ENCODE measurements around the gene TP53INP2. TPM values are rescaled to one million over a fixed set of nuclear protein-coding genes. Genes with fewer than 3 reads are reported as not detected.
"Not testable (repeated sequence)": the region's sequence is repeated elsewhere in the genome, so short reads cannot be mapped to it uniquely, and the experiment has no call there.

Gene TP53INP2
- total and polyA plus RNA-seq, 2 experiments from 2014 or later = 8.4 to 18.9 TPM

DNA sequence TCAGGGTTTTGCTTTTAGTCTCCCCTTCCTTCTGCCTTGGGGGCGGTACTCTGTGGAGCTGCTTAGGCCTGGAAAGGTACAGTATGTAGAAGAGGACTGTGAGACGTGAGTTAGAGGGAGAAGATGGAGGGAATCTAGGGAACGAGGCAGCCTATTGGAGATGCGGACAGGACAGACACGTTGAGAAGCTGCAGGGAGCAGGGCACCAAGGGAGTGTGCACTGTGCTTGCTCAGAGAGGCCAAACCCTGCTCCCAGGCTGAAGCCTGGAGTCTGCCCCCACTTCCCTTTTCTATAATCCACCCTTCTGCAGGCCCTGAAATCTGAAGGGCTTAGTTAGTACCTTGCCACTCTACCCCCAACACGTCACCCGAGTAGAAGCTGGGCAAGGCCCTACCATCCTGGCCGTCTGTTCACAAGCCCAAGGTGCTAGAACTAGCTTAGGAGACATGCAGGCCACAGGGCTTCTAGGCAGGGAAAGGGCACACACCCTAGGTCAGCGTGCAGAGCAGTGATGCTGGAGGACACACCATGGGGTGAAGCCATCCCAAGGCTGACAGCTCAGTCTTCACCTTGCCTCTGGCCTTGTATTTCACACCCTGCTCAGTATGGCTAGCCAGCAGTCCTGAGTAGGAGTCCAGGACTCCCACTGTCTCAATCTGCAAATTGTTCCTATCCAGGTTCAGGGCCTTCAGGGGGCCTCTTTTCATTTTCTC, 6.9 kb downstream of the TP53INP2 start:
- Histone ChIP-seq H3K9me3 (ENCODE audit: low read depth) (no peaks in the 10 kb centered on the region), H3K27me3 (peaks cover 12% of the 10 kb centered on the region), H3K36me3 (peaks cover 8% of the 10 kb centered on the region), H3K27ac (no peak overlapping the region), H3K4me3 (no peak overlapping the region), H3K4me1 (ENCODE audit: low read depth) (peaks cover 14% of the 10 kb centered on the region)
- no peak for DNase-seq (ENCODE audit: low read depth in 1 of 2, low spot score in 1 of 2)
- TF ChIP-seq, protein P1, sequence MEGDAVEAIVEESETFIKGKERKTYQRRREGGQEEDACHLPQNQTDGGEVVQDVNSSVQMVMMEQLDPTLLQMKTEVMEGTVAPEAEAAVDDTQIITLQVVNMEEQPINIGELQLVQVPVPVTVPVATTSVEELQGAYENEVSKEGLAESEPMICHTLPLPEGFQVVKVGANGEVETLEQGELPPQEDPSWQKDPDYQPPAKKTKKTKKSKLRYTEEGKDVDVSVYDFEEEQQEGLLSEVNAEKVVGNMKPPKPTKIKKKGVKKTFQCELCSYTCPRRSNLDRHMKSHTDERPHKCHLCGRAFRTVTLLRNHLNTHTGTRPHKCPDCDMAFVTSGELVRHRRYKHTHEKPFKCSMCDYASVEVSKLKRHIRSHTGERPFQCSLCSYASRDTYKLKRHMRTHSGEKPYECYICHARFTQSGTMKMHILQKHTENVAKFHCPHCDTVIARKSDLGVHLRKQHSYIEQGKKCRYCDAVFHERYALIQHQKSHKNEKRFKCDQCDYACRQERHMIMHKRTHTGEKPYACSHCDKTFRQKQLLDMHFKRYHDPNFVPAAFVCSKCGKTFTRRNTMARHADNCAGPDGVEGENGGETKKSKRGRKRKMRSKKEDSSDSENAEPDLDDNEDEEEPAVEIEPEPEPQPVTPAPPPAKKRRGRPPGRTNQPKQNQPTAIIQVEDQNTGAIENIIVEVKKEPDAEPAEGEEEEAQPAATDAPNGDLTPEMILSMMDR (IDR thresholded peaks at IDR 0.05; ENCODE audit: low read depth, low read length) = no peak

DNA sequence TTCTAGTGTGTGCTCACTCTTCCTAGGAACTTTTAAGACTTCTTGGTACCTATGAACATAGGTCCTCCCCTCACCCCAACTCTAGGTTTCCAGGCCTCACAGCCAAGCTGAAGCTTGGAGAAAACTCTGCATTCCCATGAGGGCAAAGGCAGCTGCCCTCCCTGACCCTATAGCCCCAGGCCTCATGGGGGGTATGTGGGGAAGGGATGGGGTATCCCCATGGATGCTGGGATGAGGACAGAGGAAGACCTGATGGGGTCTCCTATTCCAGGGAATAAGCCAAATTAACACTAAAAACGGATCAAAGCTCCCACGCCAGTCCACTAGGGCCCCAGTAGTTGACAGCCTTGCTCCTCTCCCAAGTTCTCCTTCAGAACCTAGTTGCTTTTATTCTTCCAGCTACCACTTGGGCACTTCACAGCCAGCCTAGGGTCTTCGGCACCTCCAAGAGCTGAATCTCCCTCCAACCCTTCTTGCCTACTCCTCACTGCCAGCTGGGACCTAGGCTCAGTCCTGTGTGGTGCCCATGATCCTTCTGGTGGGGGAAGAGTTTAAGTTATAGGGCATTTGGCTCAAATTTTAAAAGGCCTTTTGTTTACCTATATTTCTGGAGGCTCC, 7.8 kb downstream of the TP53INP2 start:
- TF ChIP-seq, protein P1 (IDR thresholded peaks at IDR 0.05; ENCODE audit: low read depth, low read length) = no peak
- Histone ChIP-seq H3K4me1 (ENCODE audit: low read depth) (peaks cover 13% of the 10 kb centered on the region), H3K4me3 (no peak overlapping the region), H3K36me3 (peaks cover 8% of the 10 kb centered on the region), H3K9me3 (ENCODE audit: low read depth) (no peaks in the 10 kb centered on the region), H3K27me3 (peaks cover 12% of the 10 kb centered on the region), H3K27ac (no peak overlapping the region)
- no peak for DNase-seq (ENCODE audit: low read depth in 1 of 2, low spot score in 1 of 2)

DNA sequence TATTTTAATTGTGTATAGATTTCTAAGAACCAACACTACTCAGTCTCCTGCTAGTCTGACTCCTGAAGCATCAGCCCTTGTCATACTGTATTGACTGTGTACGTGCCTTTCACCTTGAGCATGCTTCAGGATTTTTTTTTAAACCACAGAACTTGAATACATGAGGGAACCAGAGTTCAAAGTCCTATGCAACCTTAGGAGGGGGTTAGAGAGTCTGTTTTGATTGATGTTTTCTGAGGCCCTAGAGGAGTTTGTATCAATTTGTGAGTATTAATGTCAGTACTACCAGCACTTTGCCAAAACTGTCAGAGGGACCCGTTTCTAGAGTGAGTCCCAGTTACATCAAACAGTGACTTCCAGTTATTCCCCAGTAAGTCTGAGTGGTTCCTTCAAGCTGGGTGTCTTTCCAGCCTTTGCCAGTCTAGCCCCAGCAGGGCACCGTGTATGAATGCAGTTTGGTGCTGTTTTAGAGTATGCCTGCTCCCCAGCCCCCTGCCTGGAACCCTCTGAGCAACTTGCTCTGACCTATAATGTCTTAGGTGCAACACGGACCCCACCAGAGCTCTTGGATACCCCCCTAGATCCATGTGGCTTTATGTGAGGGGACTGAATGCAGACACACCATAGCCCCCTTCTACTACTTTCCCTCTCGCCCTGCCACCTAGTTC, 8.5 kb downstream of the TP53INP2 start:
- TF ChIP-seq, protein P1 (IDR thresholded peaks at IDR 0.05; ENCODE audit: low read depth, low read length) = no peak
- no peak for DNase-seq (ENCODE audit: low read depth in 1 of 2, low spot score in 1 of 2)
- Histone ChIP-seq H3K9me3 (ENCODE audit: low read depth) (no peaks in the 10 kb centered on the region), H3K27me3 (peaks cover 12% of the 10 kb centered on the region), H3K27ac (peak overlapping the region; percentile 36), H3K4me1 (ENCODE audit: low read depth) (peaks cover 13% of the 10 kb centered on the region), H3K36me3 (peaks cover 8% of the 10 kb centered on the region), H3K4me3 (no peak overlapping the region)

DNA sequence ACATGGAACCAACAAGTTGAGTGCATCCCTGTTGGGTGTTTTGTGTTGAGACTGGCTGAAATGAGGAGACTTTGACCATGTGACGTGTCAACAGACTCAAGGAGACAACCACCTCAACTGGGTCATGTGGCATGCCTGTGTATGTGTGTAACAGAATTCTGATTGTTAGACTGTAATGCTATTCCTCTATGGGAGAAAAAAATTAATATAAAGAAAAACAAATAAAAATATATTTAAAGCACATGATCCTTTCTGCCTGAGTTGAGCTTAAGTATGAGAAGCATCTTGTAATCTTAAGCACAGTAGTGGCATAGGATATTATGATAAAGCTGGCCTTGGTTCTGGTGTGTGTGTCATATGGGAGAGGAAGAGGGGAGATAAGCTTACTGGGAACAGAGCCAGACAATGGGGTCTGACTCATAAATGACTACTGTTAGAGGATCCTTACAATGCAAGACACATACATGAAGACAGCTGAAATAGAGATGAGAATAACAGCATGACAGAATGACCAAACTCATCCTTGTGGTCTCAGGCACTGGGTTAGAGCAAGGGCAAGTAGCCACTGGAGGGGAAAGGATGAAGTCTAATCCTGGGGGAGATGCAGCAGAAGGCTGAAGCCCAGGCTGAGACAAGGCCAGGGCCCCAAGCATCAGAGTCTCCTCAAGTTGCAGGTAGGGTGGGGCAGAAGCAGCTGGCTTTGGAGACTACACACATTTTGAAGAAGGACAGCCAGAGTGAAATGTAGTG, 9.2 kb downstream of the TP53INP2 start:
- Histone ChIP-seq H3K4me1 (ENCODE audit: low read depth) (peaks cover 13% of the 10 kb centered on the region), H3K36me3 (peaks cover 8% of the 10 kb centered on the region), H3K27ac (peak overlapping the region; percentile 36), H3K9me3 (ENCODE audit: low read depth) (no peaks in the 10 kb centered on the region), H3K27me3 (peaks cover 12% of the 10 kb centered on the region), H3K4me3 (no peak overlapping the region)
- peak; percentile 48 to 98 for DNase-seq (ENCODE audit: low read depth in 1 of 2, low spot score in 1 of 2)
- TF ChIP-seq, protein P1 (IDR thresholded peaks at IDR 0.05; ENCODE audit: low read depth, low read length) = no peak

DNA sequence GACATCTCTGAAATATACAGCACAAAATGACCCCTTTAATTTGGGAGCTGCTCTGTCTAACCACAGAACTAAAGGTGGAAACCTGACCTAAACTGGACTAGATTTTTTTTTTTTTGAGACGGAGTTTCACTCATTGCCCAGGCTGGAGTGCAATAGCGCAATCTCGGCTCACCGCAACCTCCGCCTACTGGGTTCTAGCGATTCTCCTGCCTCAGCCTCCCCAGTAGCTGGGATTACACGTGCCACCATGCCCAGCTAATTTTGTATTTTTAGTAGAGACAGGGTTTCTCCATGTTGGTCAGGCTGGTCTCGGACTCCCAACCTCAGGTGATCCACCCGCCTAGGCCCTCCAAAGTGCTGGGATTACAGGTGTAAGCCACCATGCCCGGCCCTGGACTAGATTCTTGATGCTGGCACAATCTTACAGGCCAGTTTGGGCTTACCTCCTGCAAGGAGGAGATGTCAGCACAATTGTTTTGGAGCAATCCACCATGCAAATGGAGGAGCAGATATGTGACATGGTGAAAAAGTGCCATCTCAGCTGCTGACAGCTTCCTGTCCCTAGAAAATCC, 9.9 kb downstream of the TP53INP2 start:
- H3K27me3 ChIP-seq = peaks cover 12% of the 10 kb centered on the region
- H3K36me3 ChIP-seq; H3K4me3 ChIP-seq; H3K9me3 ChIP-seq (ENCODE audit: low read depth); DNase-seq (ENCODE audit: low read depth in 1 of 2, low spot score in 1 of 2): not testable (repeated sequence)
- peaks cover 13% of the 10 kb centered on the region for H3K4me1 ChIP-seq (ENCODE audit: low read depth)
- H3K27ac ChIP-seq = peak overlapping the region; percentile 36

Measured in cardiac muscle cell (in vitro differentiated cells and primary cell).